GM19099 (cell line): Measurements from ENCODE around the gene FSIP1.

Experiments
- POLR2A ChIP-seq: IDR thresholded peaks from 3 replicates; pipeline ENCODE4 v1.6.1; 2011; ENCODE audit warnings: low read depth; ENCODE audit not compliant: insufficient read length; ENCODE audit errors: extremely low read depth

Gene FSIP1

GRCh38 chr15:39554746-39555387, 227.8 kb downstream of the FSIP1 start:
- no peak for TF ChIP-seq POLR2A

- TF ChIP-seq POLR2A, result no peak
Observed at GRCh38 chr15:39553947-39554693, 228.5 kb downstream of the FSIP1 start.

- TF ChIP-seq POLR2A, result no peak
Observed at GRCh38 chr15:39552556-39552955, 230.1 kb downstream of the FSIP1 start.

GRCh38 chr15:39551476-39551875, 231.2 kb downstream of the FSIP1 start:
- TF ChIP-seq POLR2A, result no peak
